ENCODE measurements around the gene XPNPEP2.

The XPNPEP2 gene

DNA sequence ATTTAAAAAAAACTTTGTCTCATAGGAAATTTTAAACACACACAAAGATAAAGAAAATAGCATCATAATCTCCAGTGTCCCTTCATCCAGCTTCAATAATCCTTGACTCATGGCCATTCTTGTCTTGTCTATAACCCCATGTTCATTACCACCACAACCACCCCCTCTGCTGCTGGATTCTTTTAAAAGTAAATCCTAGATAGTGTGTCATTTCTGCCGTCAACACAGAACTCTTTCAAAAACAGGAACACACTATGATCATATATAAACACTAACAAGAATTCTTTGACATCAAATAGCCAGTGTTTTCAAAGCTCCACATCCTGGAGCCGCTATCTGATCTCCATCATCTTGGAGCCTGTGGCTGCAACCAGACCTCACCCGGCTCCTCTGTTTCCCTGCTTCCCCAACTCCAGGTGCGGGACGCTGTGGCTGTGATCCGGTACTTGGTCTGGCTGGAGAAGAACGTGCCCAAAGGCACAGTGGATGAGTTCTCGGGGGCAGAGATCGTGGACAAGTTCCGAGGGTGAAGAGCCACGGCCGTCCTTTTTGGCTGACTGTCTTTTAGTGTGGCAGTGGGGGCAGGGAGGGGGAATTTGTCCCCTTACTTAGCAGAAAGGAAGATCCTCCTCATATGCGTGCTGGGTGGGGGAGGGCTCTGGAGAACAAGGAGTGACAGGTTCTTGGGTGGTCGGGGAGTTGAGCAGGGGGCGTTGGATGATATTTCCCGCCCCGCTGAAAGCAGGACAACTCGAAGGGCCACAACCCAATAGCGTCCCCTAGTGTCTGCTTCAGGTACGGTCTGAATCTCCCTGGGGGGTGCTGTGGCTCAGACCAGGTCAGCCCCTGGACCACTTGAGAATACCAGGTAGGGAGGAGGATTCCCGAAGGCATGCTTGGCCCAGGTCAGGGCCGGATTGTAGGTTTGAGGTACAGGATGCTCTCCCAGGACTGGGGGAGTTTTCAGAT, 15.6 kb downstream of the XPNPEP2 start:
- DNase-seq, result no peak

DNA sequence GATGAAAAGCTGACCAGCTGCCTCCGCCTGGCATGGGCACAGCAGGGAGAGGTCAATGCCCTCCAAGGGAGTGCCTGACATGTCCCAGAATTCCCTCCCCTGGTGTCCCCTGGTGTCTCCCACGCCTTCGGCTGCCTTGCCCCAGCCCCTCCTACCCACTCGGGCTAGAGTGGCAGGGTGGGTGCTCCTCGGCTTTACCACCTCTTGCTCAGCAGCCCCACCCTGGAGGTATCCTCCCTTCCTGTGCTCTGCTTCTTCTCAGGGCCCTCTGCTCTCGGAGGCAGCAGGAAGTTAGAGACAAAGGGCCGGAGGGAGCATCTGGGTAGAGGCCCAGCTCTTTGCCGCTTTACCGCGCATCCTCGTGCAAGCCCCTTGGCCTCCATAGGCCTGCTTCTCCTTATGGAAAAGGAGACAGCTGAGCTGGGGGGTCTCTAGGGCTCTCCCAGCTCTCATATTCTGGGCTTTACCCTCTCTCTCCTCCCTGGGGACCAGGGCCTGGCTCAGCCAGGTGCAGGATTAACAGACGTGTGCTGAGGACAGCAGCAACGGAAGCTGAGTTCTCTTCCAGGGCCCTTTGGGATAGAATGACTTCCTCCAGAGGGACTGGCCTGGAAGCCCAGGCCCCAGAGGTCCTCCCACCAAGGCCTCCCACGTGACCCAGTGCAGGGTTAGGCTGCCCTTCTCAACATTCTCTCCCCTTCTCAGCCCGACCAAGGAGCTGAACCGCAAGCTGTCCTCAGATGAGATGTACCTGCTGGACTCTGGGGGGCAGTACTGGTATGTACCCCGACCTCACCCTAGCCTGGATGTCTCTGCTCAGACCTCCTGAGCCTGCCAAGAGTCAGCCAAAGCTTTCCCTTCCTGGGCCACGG, 17.2 kb downstream of the XPNPEP2 start:
- DNase-seq, result peak in 1 of 2 donors; percentile 41

- peak; percentile 55 to 67 for DNase-seq
Measured at GRCh38 chrX:129759576-129760061, 20.8 kb downstream of the XPNPEP2 start.

- DNase-seq, result no peak
Measured at GRCh38 chrX:129760155-129760554, 21.4 kb downstream of the XPNPEP2 start.

DNA sequence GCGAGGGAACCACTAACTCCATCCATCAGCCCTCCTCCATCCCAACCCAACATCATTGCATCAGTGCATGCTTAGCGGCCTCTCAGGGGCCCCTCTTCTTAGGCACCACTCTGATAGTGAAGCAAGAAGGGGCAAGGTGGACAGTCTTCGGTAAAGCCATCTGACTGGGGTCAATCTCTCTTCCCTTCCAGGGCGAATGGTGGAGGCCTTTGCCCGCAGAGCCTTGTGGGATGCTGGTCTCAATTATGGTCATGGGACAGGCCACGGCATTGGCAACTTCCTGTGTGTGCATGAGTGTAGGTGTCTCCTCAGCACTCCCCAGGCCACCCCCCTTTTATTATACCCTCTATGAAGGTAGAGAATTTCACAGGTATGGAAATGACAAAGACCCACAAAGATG, 22.2 kb downstream of the XPNPEP2 start:
- no peak for DNase-seq

DNA sequence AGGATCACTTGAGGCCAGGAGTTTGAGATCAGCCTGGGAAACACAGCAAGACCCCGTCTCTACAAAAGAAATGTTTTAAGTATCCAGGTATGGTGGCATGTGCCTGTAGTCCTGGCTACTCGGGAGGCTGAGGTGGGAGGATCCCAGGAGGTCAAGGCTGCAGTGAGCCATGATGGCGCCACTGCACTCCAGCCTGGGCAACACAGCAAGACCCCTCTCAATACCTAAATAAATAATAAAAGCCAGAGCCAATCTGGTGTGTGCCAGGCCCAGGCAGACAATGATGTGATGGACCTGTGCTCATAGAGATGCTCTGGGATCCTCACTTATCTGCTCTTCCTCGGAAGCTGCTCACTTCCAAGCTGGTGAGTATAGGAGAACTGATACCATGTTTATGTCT, 22.8 kb downstream of the XPNPEP2 start:
- no peak for DNase-seq

DNA sequence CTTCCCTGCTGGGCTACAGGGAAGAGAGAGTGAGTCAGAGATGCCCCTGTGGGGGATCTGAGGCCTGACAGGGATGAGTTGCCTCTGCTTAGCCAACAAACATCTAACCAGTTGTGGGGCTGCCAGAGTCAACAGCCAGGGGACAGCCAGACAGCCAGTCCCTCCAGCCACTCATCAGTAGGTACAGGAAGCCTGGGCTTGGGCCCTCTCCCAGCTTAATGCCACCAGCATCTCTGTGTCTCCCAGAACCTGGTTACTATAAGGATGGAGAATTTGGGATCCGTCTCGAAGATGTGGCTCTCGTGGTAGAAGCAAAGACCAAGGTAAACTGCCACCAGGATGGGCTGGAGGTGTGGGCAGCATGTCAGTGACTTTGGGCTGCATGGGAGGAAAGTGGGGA, 23.7 kb downstream of the XPNPEP2 start:
- no peak for DNase-seq

DNA sequence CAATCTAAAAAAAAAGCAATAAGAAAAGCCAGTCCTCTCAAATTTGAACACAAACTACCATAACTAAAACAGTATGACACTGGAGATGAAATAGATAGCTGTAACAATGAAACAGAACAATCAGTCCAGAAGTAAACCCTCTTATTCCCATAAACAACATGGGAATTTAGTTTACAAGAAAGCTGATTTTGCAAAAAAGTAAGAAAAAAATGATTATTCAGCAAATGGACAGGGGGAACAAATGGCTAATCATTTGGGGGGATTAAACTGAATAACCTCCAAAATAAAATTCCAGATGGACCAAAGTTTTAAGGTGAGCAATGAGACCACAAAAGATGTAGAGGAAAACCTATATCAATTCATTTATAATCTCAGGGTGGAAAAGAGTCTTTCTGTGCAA, 24.9 kb downstream of the XPNPEP2 start:
- DNase-seq, result no peak

- DNase-seq, result no peak
Measured at GRCh38 chrX:129768186-129768585, 29.4 kb downstream of the XPNPEP2 start.

DNA sequence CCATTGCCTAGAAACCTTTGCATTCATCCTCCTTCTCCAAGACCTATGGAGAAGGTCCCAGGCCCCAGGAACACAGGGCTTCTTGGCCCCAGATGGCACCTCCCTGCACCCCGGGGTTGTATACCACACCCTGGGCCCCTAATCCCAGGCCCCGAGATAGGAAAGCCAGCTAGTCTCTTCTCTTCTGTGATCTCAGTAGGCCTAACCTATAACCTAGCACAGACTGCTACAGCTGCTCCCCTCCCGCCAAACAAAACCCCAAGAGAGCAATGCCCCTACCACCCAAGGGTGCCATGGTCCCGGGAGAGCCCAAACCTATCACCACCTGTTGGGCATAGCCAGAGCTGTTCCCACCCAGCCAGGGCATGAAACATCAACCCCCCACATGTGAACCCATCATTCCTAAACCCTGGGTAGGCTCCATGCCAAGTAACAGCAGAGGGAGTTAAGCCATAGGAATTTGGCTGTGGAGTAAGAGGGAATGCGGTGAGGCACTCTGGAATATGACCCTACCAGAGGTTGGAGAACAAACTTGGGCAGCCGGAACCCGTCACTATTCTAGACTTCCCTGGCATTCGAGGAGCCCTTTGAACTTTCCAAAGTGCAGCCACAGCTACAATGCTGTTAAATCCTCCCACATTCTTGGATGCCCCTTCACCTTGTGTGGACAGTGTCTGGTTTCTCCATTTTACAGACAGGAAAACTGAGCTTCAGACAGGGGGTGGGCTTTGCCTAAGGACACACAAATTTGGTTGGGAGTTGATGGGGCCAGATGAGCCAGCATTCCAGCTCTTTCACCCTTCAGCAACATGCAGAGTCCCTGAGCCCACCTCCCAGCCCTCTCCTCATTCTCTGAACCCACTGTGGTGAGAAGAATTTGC, 30.0 kb downstream of the XPNPEP2 start:
- no peak for DNase-seq

GRCh38 chrX:129769467-129770154, 30.8 kb downstream of the XPNPEP2 start:
- peak; percentile 78 to 87 for DNase-seq

DNA sequence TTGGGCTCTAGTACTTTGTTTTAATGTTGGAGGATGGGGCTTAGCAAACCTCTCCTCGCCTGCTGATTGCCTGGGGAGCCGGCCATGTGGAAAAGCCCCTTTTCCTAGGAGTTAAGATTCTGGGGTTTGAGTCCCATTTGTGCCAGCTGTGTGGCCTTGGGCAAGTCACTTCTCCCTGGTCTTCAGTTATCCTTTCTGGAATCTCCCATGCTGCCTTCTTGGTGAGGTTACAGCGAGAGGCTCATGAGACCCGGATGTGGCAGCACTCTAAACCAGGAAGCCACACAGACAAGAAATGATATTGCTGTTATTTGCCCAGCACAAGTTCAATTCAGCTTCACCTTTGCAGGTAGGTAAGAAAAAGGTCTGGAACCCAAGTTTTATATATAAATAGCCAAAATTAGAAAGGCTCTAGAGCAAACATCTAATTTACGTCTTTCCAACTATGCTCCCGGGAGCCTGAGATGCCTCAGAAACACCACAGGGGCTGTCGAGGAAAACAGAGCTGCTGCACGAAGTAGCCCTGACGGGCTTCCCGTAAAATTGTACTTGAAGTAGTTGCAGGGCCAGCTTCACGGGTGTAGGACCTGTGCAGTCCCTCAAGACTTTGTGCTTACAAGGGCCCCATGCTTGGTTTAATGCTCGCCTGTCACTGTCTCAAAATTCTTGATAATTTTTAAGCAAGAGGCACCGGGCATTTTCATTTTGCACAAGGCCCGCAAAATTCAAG, 32.7 kb downstream of the XPNPEP2 start:
- peak; percentile 43 to 46 for DNase-seq

DNA sequence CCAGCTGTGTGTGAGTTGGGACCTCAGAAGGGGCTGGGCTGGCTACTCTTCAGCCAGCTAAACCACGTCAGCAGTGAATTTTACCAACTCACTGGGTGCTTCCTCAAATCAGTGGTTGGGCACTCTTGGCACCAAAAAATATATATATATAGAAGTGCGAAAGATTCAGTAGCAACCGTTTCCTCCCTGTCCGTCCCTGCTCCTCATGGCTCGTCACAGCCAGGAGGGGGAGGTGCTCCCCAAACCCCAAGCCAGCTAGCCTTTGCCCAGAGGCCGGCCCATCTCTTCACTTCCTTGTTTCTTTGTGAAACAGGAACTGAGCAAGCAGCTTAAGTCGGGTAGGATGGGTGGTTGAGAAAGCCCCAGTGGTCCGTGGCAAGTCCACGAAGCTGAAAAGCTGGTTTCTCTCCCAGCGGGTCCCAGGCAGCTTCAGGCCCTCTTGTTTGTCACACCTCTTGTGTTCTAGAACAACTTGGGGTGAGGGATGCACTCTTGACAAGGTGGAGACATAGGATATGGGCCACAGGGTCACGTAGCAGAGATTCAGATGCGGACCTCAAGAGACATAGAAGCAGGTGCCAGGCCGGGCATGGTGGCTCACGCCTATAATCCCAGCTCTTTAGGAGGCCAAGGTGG, 34.1 kb downstream of the XPNPEP2 start:
- peak; percentile 61 to 90 for DNase-seq

DNA sequence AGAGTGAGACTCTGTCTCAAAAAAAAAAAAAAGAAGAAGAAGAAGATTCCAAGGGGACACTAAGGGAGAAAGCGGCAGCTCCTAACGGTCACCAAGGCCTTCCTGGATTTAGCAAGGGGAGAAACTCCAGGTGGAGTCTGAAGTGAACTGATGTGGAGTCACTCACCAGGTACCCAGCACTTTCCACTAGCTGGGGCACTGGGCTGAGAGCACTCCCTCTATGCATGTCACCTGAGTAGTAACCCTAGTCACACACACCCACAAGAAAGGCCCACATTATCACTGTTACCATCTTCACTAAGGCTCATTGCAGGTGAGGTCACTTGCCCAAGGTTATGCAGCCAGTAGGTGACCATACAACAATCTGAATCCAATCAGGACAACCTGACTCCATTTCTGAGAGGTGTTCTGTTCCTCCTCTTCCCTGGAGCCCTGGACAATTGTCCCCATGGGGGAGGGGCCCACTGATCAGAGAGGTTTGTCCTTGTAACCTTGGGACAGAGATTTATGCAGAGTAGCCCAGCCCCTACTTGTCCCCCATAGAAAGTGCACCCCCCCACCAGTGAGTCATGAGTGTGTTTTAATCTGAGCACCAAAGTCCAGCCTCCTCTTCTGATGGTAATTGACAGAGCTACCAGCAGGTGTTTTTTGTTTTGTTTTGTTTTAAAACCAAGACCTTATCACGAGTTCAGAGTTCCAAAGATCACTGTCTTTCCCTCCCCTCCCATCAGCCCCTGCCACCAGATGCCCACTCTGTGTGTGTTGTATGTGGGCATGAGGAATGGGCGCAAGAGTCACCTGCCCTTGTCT, 35.1 kb downstream of the XPNPEP2 start:
- no peak for DNase-seq

- DNase-seq, result peak; percentile 75 to 83
Measured at GRCh38 chrX:129777218-129778030, 38.6 kb downstream of the XPNPEP2 start.

DNA sequence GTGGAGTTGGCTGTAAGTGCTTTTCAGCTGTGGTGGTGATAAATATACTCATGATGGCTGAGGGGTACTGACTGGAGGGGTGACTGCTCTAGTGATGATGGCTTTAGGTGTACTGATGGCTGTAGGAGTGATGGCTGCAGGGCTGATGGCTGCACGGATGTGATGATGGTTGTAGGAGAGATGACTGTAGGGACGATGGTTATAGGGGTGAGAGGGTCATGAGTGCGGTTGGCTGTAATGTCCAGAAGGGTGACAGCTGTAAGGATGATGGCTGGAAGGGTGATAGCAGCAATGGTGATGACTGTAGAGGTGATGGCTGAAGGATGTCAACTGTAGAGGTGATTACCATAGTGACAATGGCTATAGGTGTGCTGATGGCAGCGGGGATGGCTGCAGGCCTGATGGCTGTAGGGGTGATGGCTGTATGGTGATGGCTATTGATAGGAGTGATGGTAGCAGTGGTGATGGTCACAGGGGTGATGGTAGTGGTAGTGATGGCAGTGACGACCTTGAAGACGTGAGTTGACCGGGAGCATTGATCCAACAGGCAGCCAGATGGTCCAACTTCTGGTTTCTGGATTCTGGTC, 40.4 kb downstream of the XPNPEP2 start:
- no peak for DNase-seq

GRCh38 chrX:129779747-129780146, 41.0 kb downstream of the XPNPEP2 start, which contains the start of gene SASH3:
Gene SASH3, plus strand, starts transcription at chrX:129779949. Its CDS starts 149 bp downstream, at chrX:129780098.
- peak; percentile 74 to 86 for DNase-seq

DNA sequence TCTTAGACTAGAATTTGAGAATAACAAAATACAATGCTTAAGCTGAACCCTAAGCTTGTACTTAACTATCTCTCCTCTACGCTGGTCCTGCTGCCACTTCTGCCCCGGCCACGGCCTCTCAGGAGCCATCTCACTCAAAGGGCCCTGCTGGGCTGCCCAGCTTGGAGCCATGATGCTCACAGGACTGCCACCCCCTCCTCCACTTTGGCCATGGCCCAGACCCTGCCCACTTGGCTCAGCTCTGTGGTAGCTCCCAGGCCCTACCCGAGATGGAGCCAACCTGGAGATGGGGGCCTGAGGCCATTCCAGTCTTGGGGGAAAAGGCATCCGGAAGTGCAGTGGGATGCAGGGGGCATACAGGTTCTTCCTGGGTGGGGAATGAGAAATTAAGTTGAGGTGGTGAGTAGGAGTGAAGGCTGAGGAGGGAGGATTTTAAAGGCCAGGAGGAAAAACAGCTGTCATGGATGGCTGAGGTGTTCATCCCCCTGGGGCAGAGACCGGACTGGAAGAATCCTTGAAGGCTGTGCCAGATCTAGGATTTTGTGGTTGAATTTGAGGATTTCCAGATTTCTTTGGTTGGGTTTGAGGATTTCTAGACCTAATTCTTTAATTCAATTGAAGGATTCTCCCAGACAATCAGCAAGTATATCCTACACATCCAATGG, 41.8 kb downstream of the XPNPEP2 start:
- no peak for DNase-seq
